A673 (cell line): ENCODE results near the gene ZMYND19. TPM values are rescaled to one million over a fixed set of nuclear protein-coding genes. Genes with fewer than 3 reads are reported as not detected.

Source experiments
- BruUV-seq: library from RNA; stranded (reverse); fragments of 400-500 nt; replicated peaks from 2 replicates; lab custom pipeline; 2021; lab: Mats Ljungman, UMichigan
- CTCF ChIA-PET: fragments of 300-600 bp; sonication (Branson Sonifier 250); formaldehyde crosslinking; loops from one replicate; lab custom pipeline; 2022; ENCODE audit warnings: antibody characterized with exemption; lab: Charles Lee
- POLR2A ChIA-PET: fragments of 300-600 bp; sonication (Branson Sonifier 250); formaldehyde crosslinking; loops from one replicate; lab custom pipeline; 2022; ENCODE audit warnings: antibody characterized with exemption; ENCODE audit not compliant: low non-redundant PET; lab: Charles Lee
- DNase-seq: peaks from one replicate; pipeline ENCODE4 v3.0.0-alpha.2; 2015; ENCODE audit warnings: low spot score
- H3K27ac ChIP-seq: fragments of 200-600 bp; sonication (generic); 2 replicates; pipeline ENCODE4 v1.5.1; 2016; ENCODE audit warnings: mixed run types, low read depth, mild to moderate bottlenecking, mixed read lengths, antibody characterized with exemption, low read length; ENCODE audit not compliant: poor library complexity, severe bottlenecking
- H3K27me3 ChIP-seq: fragments of 200-600 bp; sonication (generic); replicated peaks from 2 replicates; pipeline ENCODE4 v1.6.1; 2017; ENCODE audit warnings: mixed run types, low read depth, mild to moderate bottlenecking, mixed read lengths, antibody characterized with exemption, low read length; ENCODE audit not compliant: insufficient read depth, poor library complexity
- H3K36me3 ChIP-seq: fragments of 200-600 bp; sonication (generic); 2 replicates; pipeline ENCODE4 v1.6.1; 2016; ENCODE audit warnings: mixed run types, mild to moderate bottlenecking, mixed read lengths, antibody characterized with exemption, low read length; ENCODE audit not compliant: insufficient read depth, poor library complexity, severe bottlenecking
- H3K4me1 ChIP-seq: fragments of 200-600 bp; sonication (generic); 2 replicates; pipeline ENCODE4 v1.6.1; 2017; ENCODE audit warnings: mixed run types, mild to moderate bottlenecking, mixed read lengths, antibody characterized with exemption, low read length; ENCODE audit not compliant: insufficient read depth, poor library complexity, severe bottlenecking
- H3K4me3 ChIP-seq: fragments of 200-600 bp; sonication (generic); 2 replicates; pipeline ENCODE4 v1.5.1; 2016; ENCODE audit warnings: low read depth, mixed run types, mild to moderate bottlenecking, mixed read lengths, low read length; ENCODE audit not compliant: poor library complexity, severe bottlenecking
- H3K9me3 ChIP-seq: fragments of 200-600 bp; sonication (generic); 2 replicates; pipeline ENCODE4 v1.6.1; 2016; ENCODE audit warnings: mixed run types, low read depth, mild to moderate bottlenecking, mixed read lengths, antibody characterized with exemption, low read length; ENCODE audit not compliant: poor library complexity, severe bottlenecking
- EZH2 ChIP-seq: fragments of 200-600 bp; sonication (generic); IDR thresholded peaks from 2 replicates; pipeline ENCODE4 v1.6.1; 2017; ENCODE audit warnings: borderline replicate concordance, low read depth, mild to moderate bottlenecking, mixed read lengths, antibody characterized with exemption, low read length; ENCODE audit not compliant: poor library complexity, severe bottlenecking
- intact Hi-C: fragments of 100-400 bp; cut with micrococcal nuclease; formaldehyde crosslinking; loops from one replicate; pipeline ENCODE4 v1.10.0; 2022; ENCODE audit not compliant: unreplicated experiment
- total RNA-seq: library from RNA; stranded (reverse); gene quantifications from 2 replicates; pipeline ENCODE4 v1.2.3, GENCODE V29; 2021
- TF ChIP-seq, protein P1 (sequence below): fragments of 300-800, 200-600 bp; sonication (generic); conservative IDR thresholded peaks from 2 replicates; pipeline ENCODE4 v1.5.1; 2017; ENCODE audit warnings: low read depth, mild to moderate bottlenecking, antibody characterized with exemption, low read length, moderate library complexity, mixed read lengths

ZMYND19 gene
- total RNA-seq, 1 experiment from 2014 or later, result 75.3 TPM

DNA sequence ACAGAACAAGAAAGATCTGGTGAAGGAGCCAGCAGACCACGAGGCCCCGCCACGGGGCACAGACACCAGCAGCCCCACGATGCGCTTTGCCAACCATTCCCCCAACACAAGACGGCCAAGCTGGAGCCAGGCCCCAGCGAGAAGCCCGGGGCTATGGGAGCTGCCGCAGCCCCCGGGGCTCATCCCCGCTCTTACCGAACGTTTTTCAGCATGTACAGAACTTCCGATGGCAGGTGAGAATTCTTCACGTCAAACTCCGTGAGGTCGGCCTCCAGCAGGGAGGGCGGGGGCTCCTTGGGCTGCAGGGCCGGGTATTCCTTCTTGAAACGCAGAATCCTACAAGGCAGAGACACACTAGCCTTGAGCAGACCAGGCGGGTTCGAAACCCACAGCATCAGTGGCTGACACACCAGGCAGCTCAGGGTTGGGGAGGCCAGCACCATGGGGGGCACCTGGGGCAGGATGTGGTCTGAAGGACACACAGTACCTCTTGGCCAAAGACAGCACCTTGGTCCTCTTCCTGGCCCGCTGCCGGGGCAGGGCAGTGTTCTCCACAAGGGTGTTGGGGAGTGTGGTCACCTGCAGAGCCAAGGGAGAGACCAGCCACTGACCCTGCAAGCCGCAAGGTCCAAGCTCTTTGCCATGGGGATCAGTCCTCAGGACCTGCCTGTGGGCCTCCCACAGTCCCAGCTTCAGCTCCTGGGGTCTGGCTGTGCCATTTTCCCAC is 46.9 kb downstream of the ZMYND19 start:
- no peaks in the 10 kb centered on the region for H3K36me3 ChIP-seq
- DNase-seq, result no peak
- TF ChIP-seq, protein P1, sequence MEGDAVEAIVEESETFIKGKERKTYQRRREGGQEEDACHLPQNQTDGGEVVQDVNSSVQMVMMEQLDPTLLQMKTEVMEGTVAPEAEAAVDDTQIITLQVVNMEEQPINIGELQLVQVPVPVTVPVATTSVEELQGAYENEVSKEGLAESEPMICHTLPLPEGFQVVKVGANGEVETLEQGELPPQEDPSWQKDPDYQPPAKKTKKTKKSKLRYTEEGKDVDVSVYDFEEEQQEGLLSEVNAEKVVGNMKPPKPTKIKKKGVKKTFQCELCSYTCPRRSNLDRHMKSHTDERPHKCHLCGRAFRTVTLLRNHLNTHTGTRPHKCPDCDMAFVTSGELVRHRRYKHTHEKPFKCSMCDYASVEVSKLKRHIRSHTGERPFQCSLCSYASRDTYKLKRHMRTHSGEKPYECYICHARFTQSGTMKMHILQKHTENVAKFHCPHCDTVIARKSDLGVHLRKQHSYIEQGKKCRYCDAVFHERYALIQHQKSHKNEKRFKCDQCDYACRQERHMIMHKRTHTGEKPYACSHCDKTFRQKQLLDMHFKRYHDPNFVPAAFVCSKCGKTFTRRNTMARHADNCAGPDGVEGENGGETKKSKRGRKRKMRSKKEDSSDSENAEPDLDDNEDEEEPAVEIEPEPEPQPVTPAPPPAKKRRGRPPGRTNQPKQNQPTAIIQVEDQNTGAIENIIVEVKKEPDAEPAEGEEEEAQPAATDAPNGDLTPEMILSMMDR, result no peak
- no peak for TF ChIP-seq EZH2
- no peak overlapping the region for H3K27ac ChIP-seq
- no TSS peak for BruUV-seq
- no peaks in the 10 kb centered on the region for H3K27me3 ChIP-seq
- CTCF ChIA-PET, result no interaction called here
- POLR2A ChIA-PET, result no interaction called here
- H3K4me3 ChIP-seq, result no peak overlapping the region
- intact Hi-C loops, result no loop called here
- H3K4me1 ChIP-seq, result peaks cover 5% of the 10 kb centered on the region
- no peaks in the 10 kb centered on the region for H3K9me3 ChIP-seq

DNA sequence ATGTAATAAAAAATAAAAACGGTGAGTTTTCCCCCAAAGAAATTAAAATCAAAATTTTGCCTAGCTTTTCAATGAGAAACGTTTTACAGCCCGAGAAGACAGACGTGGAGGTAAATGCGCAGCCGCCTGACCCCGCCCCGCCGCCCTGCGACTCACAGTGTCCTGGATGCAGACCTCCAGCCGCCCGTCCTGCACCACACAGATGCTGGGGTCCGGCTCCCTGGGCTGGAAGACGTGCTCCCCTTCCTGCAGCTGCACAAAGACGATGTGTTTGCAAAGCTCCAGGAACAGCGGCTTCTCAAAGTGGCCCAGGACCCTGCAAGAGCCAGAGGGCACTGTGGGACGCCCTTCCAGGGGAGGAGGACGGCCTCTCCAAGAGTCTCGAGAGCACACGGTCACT is 47.8 kb downstream of the ZMYND19 start:
- Histone ChIP-seq H3K4me1 (peaks cover 5% of the 10 kb centered on the region), H3K36me3 (no peaks in the 10 kb centered on the region), H3K27ac (no peak overlapping the region), H3K4me3 (no peak overlapping the region), H3K27me3 (no peaks in the 10 kb centered on the region), H3K9me3 (no peaks in the 10 kb centered on the region)
- intact Hi-C loops, result no loop called here
- TF ChIP-seq, protein P1, result no peak
- no peak for TF ChIP-seq EZH2
- ChIA-PET CTCF (no interaction called here), POLR2A (interaction anchor here (0.6 kb wide), 1 partner anchor 240 kb away, joined by 3 read pairs; the partner anchor contains the start of gene NRARP)
- no peak for DNase-seq
- no TSS peak for BruUV-seq

DNA sequence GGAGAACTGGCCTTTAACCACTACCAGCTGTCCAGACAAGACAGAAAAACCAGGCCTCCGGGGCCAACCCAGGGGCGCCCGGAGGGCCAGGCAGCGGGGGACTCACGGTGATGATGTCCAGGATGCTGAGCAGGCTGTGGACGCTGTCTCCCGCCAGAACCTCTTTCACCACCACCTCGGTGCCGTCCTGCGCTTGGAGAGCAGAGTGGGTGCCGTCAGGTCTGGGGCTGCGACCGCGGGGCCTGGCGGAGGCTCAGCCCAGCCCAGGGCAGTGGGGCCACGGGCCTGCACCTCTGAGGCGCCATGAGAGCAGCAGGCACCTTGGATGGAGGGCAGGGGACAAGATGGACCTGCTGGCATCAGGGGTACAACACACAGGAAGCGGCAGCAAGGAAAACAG is 49.8 kb downstream of the ZMYND19 start:
- Histone ChIP-seq H3K4me3 (no peak overlapping the region), H3K9me3 (no peaks in the 10 kb centered on the region), H3K36me3 (no peaks in the 10 kb centered on the region), H3K4me1 (peaks cover 5% of the 10 kb centered on the region), H3K27ac (no peak overlapping the region), H3K27me3 (no peaks in the 10 kb centered on the region)
- intact Hi-C loops, result no loop called here
- ChIA-PET POLR2A (no interaction called here), CTCF (no interaction called here)
- DNase-seq, result no peak
- TF ChIP-seq EZH2, result no peak
- TF ChIP-seq, protein P1, result no peak
- no TSS peak for BruUV-seq
